Uterus (tissue), 4 donors: ENCODE measurements around the gene C1orf87. TPM values are rescaled to one million over a fixed set of nuclear protein-coding genes. Genes with fewer than 3 reads are reported as not detected.
A peak's percentile ranks its signal among the peaks of the same experiment; 100 is the strongest.
"Not testable (repeated sequence)": the region's sequence is repeated elsewhere in the genome, so short reads cannot be mapped to it uniquely, and the experiment has no call there.

Experiments used
- DNase-seq, 2 donors: peaks; one replicate each; pipeline ENCODE4 v3.0.0-alpha.2; 2019 to 2020
- H3K27ac ChIP-seq, 2 donors: fragments of 200-600 bp; sonication (generic); 1 replicate in 1 of 2; 2 replicates in 1 of 2; pipeline ENCODE4 v1.5.1; 2016 to 2018
- H3K27me3 ChIP-seq, 2 donors: fragments of 200-600 bp; sonication (generic); one replicate each; pipeline ENCODE4 v1.5.1; 2018 to 2019; ENCODE audit warnings: control low read depth in 1 of 2
- H3K36me3 ChIP-seq, 2 donors: fragments of 200-600 bp; sonication (generic); one replicate each; pipeline ENCODE4 v1.5.1; 2019; ENCODE audit warnings: control low read depth in 1 of 2
- H3K4me1 ChIP-seq, 2 donors: fragments of 200-600 bp; sonication (generic); one replicate each; pipeline ENCODE4 v1.5.1; 2018 to 2019; ENCODE audit warnings: control low read depth in 1 of 2
- H3K4me3 ChIP-seq, 2 donors: fragments of 200-600 bp; sonication (generic); 1 replicate in 1 of 2; 2 replicates in 1 of 2; pipeline ENCODE4 v1.5.1; 2018 to 2019; ENCODE audit warnings: mild to moderate bottlenecking in 1 of 2
- H3K9me3 ChIP-seq, 2 donors: fragments of 200-600 bp; sonication (generic); one replicate each; pipeline ENCODE4 v1.5.1; 2019; ENCODE audit warnings: control low read depth in 1 of 2
- POLR2A ChIP-seq, 2 donors: fragments of 450-650 bp; IDR thresholded peaks; one replicate each; pipeline ENCODE4 v1.6.1; 2016; ENCODE audit warnings: antibody characterized with exemption in 2 of 2, mild to moderate bottlenecking in 1 of 2, moderate library complexity in 1 of 2
- intact Hi-C: fragments of 100-400 bp; cut with DNase I; formaldehyde crosslinking; loops from one replicate; pipeline ENCODE4 v1.15.1; 2023; ENCODE audit warnings: low total_unique reads
- total RNA-seq, 4 donors: library from RNA; depleted of rRNA in 3 of 4; stranded (reverse); fragments of >200 nt in 3 of 4; gene quantifications; one replicate each; pipeline versions ENCODE4 v1.1.0 to v1.2.4, GENCODE V29; 2014 to 2023
- TF ChIP-seq, protein P1 (sequence below), 4 experiments: fragments of 200-600 bp in 2 of 4; fragments of 450-650 bp in 2 of 4; sonication (generic) in 2 of 4; IDR thresholded peaks; one replicate each; pipeline ENCODE4 v1.5.1; 2016 to 2019; ENCODE audit warnings: antibody characterized with exemption in 4 of 4, mild to moderate bottlenecking in 2 of 4, moderate library complexity in 1 of 4
- donor health status: DM: yes; HTN: yes; CAD: no.

C1orf87 gene
- total RNA-seq, 4 donors from 2014 or later = 0.18 to 1.9 TPM; not detected in 2

DNA sequence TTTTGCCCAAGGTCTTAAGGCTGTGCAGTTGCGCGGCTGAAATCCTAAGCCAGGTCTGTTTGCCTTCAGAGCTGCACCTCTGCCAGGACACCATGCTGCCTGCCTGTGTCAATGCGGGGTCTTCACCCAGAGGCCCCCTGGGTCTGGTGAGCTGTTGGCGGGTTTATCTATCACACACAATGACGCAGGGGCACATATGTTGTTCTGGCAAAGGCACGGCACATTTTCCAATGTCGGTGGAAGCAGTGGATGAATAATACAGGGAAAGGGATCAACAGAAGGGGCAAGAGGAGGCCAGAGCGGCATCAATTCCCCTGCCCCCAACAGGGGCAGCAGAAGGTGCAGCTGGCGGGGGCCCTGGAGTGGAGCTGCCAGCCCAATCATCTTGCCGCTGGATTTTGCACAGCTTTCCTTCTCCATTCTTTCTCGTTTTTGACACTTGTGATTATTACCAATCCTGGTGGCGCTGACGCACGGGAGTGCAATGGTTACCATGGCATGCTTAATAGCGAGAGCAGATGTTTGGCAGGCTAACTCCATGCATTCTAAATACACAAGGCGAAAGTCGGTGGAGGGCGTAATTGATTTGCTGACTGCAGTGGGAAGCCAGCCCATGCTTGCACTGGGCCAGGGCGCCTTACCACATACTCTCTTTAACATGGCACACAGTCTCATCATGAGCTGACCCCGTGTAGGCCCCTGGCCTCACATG is 101.2 kb downstream of the C1orf87 start:
- intact Hi-C loops = no loop called here
- Histone ChIP-seq H3K9me3 (no peaks in the 10 kb centered on the region), H3K27me3 (no peaks in the 10 kb centered on the region), H3K4me1 (no peaks in the 10 kb centered on the region), H3K4me3 (no peak overlapping the region), H3K36me3 (no peaks in the 10 kb centered on the region), H3K27ac (no peak overlapping the region)
- TF ChIP-seq, protein P1, sequence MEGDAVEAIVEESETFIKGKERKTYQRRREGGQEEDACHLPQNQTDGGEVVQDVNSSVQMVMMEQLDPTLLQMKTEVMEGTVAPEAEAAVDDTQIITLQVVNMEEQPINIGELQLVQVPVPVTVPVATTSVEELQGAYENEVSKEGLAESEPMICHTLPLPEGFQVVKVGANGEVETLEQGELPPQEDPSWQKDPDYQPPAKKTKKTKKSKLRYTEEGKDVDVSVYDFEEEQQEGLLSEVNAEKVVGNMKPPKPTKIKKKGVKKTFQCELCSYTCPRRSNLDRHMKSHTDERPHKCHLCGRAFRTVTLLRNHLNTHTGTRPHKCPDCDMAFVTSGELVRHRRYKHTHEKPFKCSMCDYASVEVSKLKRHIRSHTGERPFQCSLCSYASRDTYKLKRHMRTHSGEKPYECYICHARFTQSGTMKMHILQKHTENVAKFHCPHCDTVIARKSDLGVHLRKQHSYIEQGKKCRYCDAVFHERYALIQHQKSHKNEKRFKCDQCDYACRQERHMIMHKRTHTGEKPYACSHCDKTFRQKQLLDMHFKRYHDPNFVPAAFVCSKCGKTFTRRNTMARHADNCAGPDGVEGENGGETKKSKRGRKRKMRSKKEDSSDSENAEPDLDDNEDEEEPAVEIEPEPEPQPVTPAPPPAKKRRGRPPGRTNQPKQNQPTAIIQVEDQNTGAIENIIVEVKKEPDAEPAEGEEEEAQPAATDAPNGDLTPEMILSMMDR (IDR thresholded peaks at IDR 0.05) = no peak
- no peak for TF ChIP-seq POLR2A (IDR thresholded peaks at IDR 0.05)
- no peak for DNase-seq

DNA sequence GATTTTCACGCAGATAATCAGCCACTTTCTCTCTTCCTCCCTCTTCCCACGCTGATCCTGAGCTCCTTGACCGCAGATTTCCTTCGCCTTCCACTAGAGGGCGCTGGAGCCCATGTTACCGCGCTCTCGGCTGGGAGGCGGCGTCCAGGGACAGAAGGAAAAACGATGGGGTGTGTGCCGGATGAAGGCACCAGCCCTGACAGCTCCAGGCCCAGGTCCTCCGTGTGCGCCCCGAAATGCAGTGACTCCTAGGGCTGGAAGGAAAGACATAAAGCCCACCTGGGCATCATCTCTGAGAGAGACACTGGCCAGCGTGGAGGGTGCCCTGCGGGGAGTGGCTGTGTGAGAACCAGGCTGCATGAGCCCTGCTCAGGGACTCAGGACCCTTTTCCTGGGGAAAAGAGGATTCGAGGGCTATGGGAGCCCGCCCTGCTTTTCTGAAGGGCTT is 102.1 kb downstream of the C1orf87 start:
- Histone ChIP-seq H3K27ac (no peak overlapping the region), H3K4me1 (no peaks in the 10 kb centered on the region), H3K27me3 (no peaks in the 10 kb centered on the region), H3K36me3 (no peaks in the 10 kb centered on the region), H3K9me3 (no peaks in the 10 kb centered on the region), H3K4me3 (no peak overlapping the region)
- peak; percentile 41 to 68 for DNase-seq
- intact Hi-C loops = no loop called here
- TF ChIP-seq, protein P1 (IDR thresholded peaks at IDR 0.05) = peak; percentile 77 to 91 (median 80)
- TF ChIP-seq POLR2A (IDR thresholded peaks at IDR 0.05) = no peak

DNA sequence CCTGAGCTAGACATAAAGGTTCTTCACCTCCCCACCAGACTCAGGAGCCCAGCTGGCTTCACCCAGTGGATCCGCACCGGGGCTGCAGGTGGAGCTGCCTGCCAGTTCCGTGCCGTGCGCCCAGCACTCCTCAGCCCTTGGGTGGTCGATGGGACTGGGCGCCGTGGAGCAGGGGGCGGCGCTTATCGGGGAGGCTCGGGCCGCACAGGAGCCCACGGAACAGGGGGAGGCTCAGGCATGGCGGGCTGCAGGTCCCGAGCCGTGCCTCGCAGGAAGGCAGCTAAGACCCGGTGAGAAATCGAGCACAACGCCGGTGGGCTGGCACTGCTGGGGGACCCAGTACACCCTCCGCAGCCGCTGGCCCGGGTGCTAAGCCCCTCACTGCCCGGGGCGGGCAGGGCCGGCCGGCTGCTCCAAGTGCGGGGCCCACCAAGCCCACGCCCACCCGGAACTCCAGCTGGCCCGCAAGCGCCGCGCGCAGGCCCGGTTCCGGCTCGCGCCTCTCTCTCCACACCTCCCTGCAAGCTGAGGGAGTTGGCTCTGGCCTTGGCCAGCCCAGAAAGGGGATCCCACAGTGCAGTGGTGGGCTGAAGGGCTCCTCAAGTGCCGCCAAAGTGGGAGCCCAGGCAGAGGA is 103.9 kb downstream of the C1orf87 start:
- DNase-seq, H3K27ac ChIP-seq, H3K4me1 ChIP-seq, H3K36me3 ChIP-seq, H3K9me3 ChIP-seq, H3K27me3 ChIP-seq, H3K4me3 ChIP-seq, intact Hi-C loops: not testable (repeated sequence)

DNA sequence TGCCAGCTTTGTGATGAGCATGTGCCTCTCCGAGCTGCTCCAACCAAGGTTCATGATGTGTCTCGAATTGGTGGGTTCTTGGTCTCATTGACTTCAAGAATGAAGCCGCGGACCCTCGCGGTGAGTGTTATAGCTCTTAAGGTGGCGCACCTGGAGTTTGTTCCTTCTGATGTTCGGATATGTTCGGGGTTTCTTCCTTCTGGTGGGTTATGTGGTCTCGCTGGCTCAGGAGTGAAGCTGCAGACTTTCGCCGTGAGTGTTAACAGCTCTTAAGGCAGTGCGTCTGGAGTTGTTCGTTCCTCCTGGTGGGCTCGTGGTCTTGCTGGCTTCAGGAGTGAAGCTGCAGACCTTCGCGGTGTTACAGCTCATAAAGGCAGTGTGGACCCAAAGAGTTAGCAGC is 104.8 kb downstream of the C1orf87 start:
- H3K9me3 ChIP-seq, DNase-seq, H3K4me3 ChIP-seq, H3K36me3 ChIP-seq, H3K27ac ChIP-seq, H3K27me3 ChIP-seq, intact Hi-C loops, H3K4me1 ChIP-seq: not testable (repeated sequence)

GRCh38 chr1:59967780-59968179 is 105.8 kb downstream of the C1orf87 start:
- intact Hi-C loops = no loop called here
- Histone ChIP-seq H3K4me1 (no peaks in the 10 kb centered on the region), H3K4me3 (no peak overlapping the region), H3K27ac (no peak overlapping the region), H3K27me3 (no peaks in the 10 kb centered on the region), H3K36me3 (no peaks in the 10 kb centered on the region), H3K9me3 (no peaks in the 10 kb centered on the region)
- TF ChIP-seq POLR2A (IDR thresholded peaks at IDR 0.05) = no peak
- TF ChIP-seq, protein P1 (IDR thresholded peaks at IDR 0.05) = no peak
- DNase-seq = no peak

DNA sequence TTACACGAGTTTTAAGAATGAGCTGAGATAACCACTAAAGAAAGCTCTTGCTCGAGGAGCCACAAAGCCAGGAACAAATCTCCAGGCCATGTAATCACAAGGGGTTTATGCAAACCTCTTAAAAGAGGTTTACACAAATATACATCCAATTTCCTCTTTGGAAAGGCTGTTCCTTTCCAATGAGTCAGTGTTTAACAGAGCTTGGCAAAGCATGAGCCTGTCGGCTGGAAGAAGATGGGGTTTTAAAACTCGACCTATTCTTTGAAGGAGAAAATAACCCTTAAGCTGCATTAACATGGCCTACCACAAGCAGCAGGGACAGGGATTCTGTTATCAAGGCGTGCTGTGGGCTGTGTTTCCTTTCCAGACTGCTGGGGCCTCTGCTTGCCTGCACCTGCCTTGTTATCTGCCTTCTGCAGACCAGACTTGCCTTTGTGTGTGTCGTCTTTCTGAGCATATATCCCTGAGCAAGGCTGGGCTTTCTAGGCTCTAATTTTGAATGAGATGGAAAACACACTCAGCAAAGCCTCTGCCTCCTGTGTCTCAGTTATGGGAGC is 106.4 kb downstream of the C1orf87 start:
- Histone ChIP-seq H3K9me3 (no peaks in the 10 kb centered on the region), H3K27me3 (no peaks in the 10 kb centered on the region), H3K4me1 (no peaks in the 10 kb centered on the region), H3K27ac (no peak overlapping the region), H3K36me3 (no peaks in the 10 kb centered on the region), H3K4me3 (no peak overlapping the region)
- intact Hi-C loops = no loop called here
- no peak for DNase-seq
- TF ChIP-seq POLR2A (IDR thresholded peaks at IDR 0.05) = no peak
- TF ChIP-seq, protein P1 (IDR thresholded peaks at IDR 0.05) = no peak
